ENCODE results near the gene WIPF2.

DNA sequence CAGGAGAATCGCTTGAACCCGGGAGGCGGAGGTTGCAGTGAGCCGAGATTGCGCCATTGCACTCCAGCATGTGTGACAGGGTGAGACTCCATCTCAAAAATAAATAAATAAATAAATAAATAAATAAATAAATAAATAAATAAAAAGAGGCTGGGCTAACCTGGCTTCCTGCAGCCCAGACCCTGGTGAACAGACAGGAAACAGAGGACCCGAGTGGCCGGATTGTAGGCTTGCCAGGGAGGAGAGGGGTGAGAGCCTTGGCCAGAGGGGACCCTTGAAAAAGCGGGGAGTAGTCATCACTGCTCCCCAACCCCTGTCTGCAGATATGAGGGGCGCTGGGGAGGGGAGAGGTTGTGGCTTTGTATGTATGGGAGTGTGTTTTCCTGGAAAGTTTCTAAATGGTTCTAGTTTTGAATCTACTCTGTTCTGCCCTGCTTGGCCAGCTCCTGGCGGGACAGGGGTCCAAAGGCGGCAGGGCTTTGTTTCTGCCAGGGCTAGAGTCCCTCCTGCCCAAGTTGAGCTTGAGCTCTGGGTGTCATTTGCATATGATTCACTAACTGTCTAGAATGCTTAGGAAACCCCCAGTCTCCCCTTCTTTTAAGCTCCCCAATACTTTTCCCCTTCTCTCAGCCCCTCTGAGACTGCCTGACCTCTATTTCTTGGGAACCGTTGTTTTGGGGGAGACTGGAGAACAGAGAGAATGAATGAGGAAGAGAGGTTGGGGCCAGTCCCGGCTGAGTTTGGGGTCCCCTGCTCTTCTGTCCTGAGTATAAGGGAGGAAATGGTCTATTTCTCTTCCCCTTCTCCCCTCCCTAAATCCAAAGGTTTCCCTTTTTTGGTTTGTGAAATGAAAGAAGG is 106.3 kb downstream of the WIPF2 start:
- TF ChIP-seq, protein P1, sequence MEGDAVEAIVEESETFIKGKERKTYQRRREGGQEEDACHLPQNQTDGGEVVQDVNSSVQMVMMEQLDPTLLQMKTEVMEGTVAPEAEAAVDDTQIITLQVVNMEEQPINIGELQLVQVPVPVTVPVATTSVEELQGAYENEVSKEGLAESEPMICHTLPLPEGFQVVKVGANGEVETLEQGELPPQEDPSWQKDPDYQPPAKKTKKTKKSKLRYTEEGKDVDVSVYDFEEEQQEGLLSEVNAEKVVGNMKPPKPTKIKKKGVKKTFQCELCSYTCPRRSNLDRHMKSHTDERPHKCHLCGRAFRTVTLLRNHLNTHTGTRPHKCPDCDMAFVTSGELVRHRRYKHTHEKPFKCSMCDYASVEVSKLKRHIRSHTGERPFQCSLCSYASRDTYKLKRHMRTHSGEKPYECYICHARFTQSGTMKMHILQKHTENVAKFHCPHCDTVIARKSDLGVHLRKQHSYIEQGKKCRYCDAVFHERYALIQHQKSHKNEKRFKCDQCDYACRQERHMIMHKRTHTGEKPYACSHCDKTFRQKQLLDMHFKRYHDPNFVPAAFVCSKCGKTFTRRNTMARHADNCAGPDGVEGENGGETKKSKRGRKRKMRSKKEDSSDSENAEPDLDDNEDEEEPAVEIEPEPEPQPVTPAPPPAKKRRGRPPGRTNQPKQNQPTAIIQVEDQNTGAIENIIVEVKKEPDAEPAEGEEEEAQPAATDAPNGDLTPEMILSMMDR (IDR thresholded peaks at IDR 0.05; ENCODE audit: poor library complexity), result no peak
- TF ChIP-seq EZH2 (IDR thresholded peaks at IDR 0.05; ENCODE audit: borderline replicate concordance) (no peak), EZH2phosphoT487 (IDR thresholded peaks at IDR 0.05; ENCODE audit: low read depth, severe bottlenecking, unreplicated experiment) (no peak)

All from hepatocyte (in vitro differentiated cells).